Peyer's patch (tissue), 4 donors: ENCODE data around the gene DDAH2. TPM values are rescaled to one million over a fixed set of nuclear protein-coding genes. Genes with fewer than 3 reads are reported as not detected.
A peak's percentile ranks its signal among the peaks of the same experiment; 100 is the strongest.

Source experiments
- DNase-seq, 3 donors: peaks; one replicate each; pipeline ENCODE4 v3.0.0-alpha.2; 2017 to 2019
- H3K27ac ChIP-seq, 4 donors: fragments of 200-600 bp; sonication (generic); one replicate each; pipeline ENCODE4 v1.5.1; 2016 to 2019
- H3K27me3 ChIP-seq, 2 donors: fragments of 200-600 bp; sonication (generic); one replicate each; pipeline ENCODE4 v1.5.1; 2019
- H3K36me3 ChIP-seq, 3 donors: fragments of 200-600 bp; sonication (generic); one replicate each; pipeline ENCODE4 v1.5.1; 2016 to 2019
- H3K4me1 ChIP-seq, 4 donors: fragments of 200-600 bp; sonication (generic); one replicate each; pipeline ENCODE4 v1.5.1; 2016 to 2019
- H3K4me3 ChIP-seq, 4 donors: fragments of 200-600 bp; sonication (generic); 1 replicate in 3 of 4; 2 replicates in 1 of 4; pipeline ENCODE4 v1.5.1; 2016 to 2019; ENCODE audit warnings: mild to moderate bottlenecking in 1 of 4
- H3K9me3 ChIP-seq, 4 donors: fragments of 200-600 bp; sonication (generic); one replicate each; pipeline ENCODE4 v1.5.1; 2016 to 2019; ENCODE audit warnings: mild to moderate bottlenecking in 1 of 4
- CTCF ChIP-seq, 6 experiments: fragments of 450-650 bp in 4 of 6; fragments of 200-600 bp in 2 of 6; sonication (generic) in 1 of 6; IDR thresholded peaks; one replicate each; pipeline ENCODE4 v1.5.1; 2017 to 2019; ENCODE audit warnings: antibody characterized with exemption in 6 of 6, mild to moderate bottlenecking in 3 of 6, moderate library complexity in 1 of 6
- POLR2A ChIP-seq, 2 donors: fragments of 450-650 bp; IDR thresholded peaks; one replicate each; pipeline ENCODE4 v1.5.1; 2017; ENCODE audit warnings: antibody characterized with exemption in 2 of 2, mild to moderate bottlenecking in 2 of 2, moderate library complexity in 2 of 2
- total RNA-seq, 4 donors: library from RNA; depleted of rRNA; stranded (reverse); fragments of >200 nt; gene quantifications; one replicate each; pipeline ENCODE4 v1.1.0, GENCODE V29; 2016

DDAH2 gene
- total RNA-seq, 4 donors from 2014 or later = 25.6 to 136 (median 53.3) TPM

GRCh38 chr6:31737991-31738979, 9.2 kb upstream of the DDAH2 start:
- TF ChIP-seq CTCF (IDR thresholded peaks at IDR 0.05) (peak in 4 of 6 experiments; percentile 5 to 51 (median 30)), POLR2A (IDR thresholded peaks at IDR 0.05) (peak; percentile 18 to 42)
- peak overlapping the region in 1 of 4 donors; percentile 27 for H3K4me3 ChIP-seq
- peaks cover 11 to 53% (median 39%) of the 10 kb centered on the region in 4 donors for H3K4me1 ChIP-seq
- peaks cover 0 to 10% (median 0%) of the 10 kb centered on the region in 3 donors for H3K36me3 ChIP-seq
- H3K9me3 ChIP-seq = no peaks in the 10 kb centered on the region
- H3K27ac ChIP-seq = peak overlapping the region; percentile 84 to 96 (median 94)
- DNase-seq = peak; percentile 75 to 88 (median 79)
- H3K27me3 ChIP-seq = no peaks in the 10 kb centered on the region

- H3K27me3 ChIP-seq = no peaks in the 10 kb centered on the region
- peaks cover 0 to 18% (median 0%) of the 10 kb centered on the region in 3 donors for H3K36me3 ChIP-seq
- peak in 1 of 3 donors; percentile 62 for DNase-seq
- TF ChIP-seq CTCF (IDR thresholded peaks at IDR 0.05) = no peak
- no peak for TF ChIP-seq POLR2A (IDR thresholded peaks at IDR 0.05)
- peak overlapping the region in 2 of 4 donors; percentile 27 to 81 for H3K4me3 ChIP-seq
- H3K27ac ChIP-seq = peak overlapping the region; percentile 84 to 96 (median 94)
- H3K4me1 ChIP-seq = peaks cover 11 to 55% (median 39%) of the 10 kb centered on the region in 4 donors
- no peaks in the 10 kb centered on the region for H3K9me3 ChIP-seq
Observed at GRCh38 chr6:31737315-31737990, 8.4 kb upstream of the DDAH2 start.

GRCh38 chr6:31736768-31737314, 7.7 kb upstream of the DDAH2 start:
- H3K9me3 ChIP-seq = no peaks in the 10 kb centered on the region
- peaks cover 0 to 24% (median 0%) of the 10 kb centered on the region in 3 donors for H3K36me3 ChIP-seq
- peaks cover 11 to 61% (median 39%) of the 10 kb centered on the region in 4 donors for H3K4me1 ChIP-seq
- no peak for TF ChIP-seq POLR2A (IDR thresholded peaks at IDR 0.05)
- no peak for TF ChIP-seq CTCF (IDR thresholded peaks at IDR 0.05)
- no peaks in the 10 kb centered on the region for H3K27me3 ChIP-seq
- peak overlapping the region; percentile 84 to 96 (median 94) for H3K27ac ChIP-seq
- DNase-seq = no peak
- peak overlapping the region; percentile 49 to 81 (median 63) for H3K4me3 ChIP-seq

GRCh38 chr6:31736021-31736767, 7.1 kb upstream of the DDAH2 start, which contains the start of gene CLIC1:
Gene CLIC1, minus strand, starts transcription at chr6:31736530. Its CDS starts 230 bp downstream, at chr6:31736300.
- H3K27me3 ChIP-seq = no peaks in the 10 kb centered on the region
- peaks cover 0 to 30% (median 0%) of the 10 kb centered on the region in 3 donors for H3K36me3 ChIP-seq
- DNase-seq = peak; percentile 88 to 94 (median 93)
- TF ChIP-seq POLR2A (IDR thresholded peaks at IDR 0.05) = peak; percentile 95 to 98
- TF ChIP-seq CTCF (IDR thresholded peaks at IDR 0.05) = no peak
- peak within 1 kb of the TSS; percentile 49 to 81 (median 63) for H3K4me3 ChIP-seq
- peak within 1 kb of the TSS; percentile 84 to 96 (median 94) for H3K27ac ChIP-seq
- peaks cover 11 to 64% (median 39%) of the 10 kb centered on the region in 4 donors for H3K4me1 ChIP-seq
- no peaks in the 10 kb centered on the region for H3K9me3 ChIP-seq
